A549 (cell line): ENCODE measurements around the gene STARD13. TPM values are rescaled to one million over a fixed set of nuclear protein-coding genes. Genes with fewer than 3 reads are reported as not detected.

Source experiments
- ATAC-seq, 2 experiments: fragments of 200-7000 bp in 1 of 2; fragments of >200 bp in 1 of 2; cut with Nextera tagmentation in 1 of 2; cut with Tn5 transposase in 1 of 2; 3 replicates each; pipeline versions ENCODE4 v1.8.0 to v1.9.1; 2018 to 2020; ENCODE audit warnings: mild to moderate bottlenecking in 1 of 2, moderate library complexity in 1 of 2
- CTCF ChIA-PET: fragments of 300-600 bp; sonication (Branson Sonifier 250); formaldehyde crosslinking; extraction: SDS; loops from one replicate; lab custom pipeline; 2021; ENCODE audit warnings: antibody characterized with exemption, inconsistent platforms; lab: Yijun Ruan, JAX
- POLR2A ChIA-PET: fragments of 350-600 bp; formaldehyde crosslinking; extraction: SDS; loops from one replicate; lab custom pipeline; 2021; ENCODE audit warnings: antibody characterized with exemption, inconsistent platforms; lab: Yijun Ruan, JAX
- DNase-seq, 2 experiments: peaks; one replicate each; pipeline versions ENCODE4 v3.0.0 to v3.0.0-alpha.2; 2011 to 2016; ENCODE audit warnings: low read depth in 1 of 2, low spot score in 1 of 2
- FAIRE-seq: peaks from 2 replicates; lab custom pipeline; 2011; peaks lifted over from hg19 to GRCh38; lab: Jason Lieb, UNC
- H3K27ac ChIP-seq, 2 experiments: fragments of >200 bp; sonication (Bioruptor Twin); formaldehyde crosslinking; 3 replicates each; pipeline ENCODE4 v1.5.1; 2016 to 2017
- H3K4me1 ChIP-seq: fragments of >200 bp; sonication (Bioruptor Twin); formaldehyde crosslinking; 3 replicates; pipeline ENCODE4 v1.6.1; 2016
- H3K4me2 ChIP-seq: fragments of >200 bp; sonication (Bioruptor Twin); formaldehyde crosslinking; 3 replicates; pipeline ENCODE4 v1.6.1; 2016
- H3K4me3 ChIP-seq: fragments of >200 bp; sonication (Bioruptor Twin); formaldehyde crosslinking; 3 replicates; pipeline ENCODE4 v1.5.1; 2016
- H3K9me3 ChIP-seq: fragments of >200 bp; sonication (Bioruptor Twin); formaldehyde crosslinking; 3 replicates; pipeline ENCODE4 v1.6.1; 2016
- ATOH8 ChIP-seq: fragments of 250-450 bp; sonication (Bioruptor Pico); IDR thresholded peaks from 2 replicates; pipeline ENCODE4 v1.5.0; 2020; ENCODE audit warnings: low read depth, mild to moderate bottlenecking, moderate library complexity
- BCL3 ChIP-seq: fragments of >200 bp; sonication (Bioruptor Twin); formaldehyde crosslinking; IDR thresholded peaks from 3 replicates; pipeline ENCODE4 v1.6.1; 2016
- CTCF ChIP-seq: fragments of >200 bp; sonication (Bioruptor Twin); formaldehyde crosslinking; IDR thresholded peaks from 3 replicates; pipeline ENCODE4 v1.5.1; 2016
- E2F6 ChIP-seq: IDR thresholded peaks from 2 replicates; pipeline ENCODE4 v1.6.1; 2012; ENCODE audit warnings: low read depth, borderline replicate concordance
- EHF ChIP-seq: fragments of 250-450 bp; sonication (Bioruptor Pico); IDR thresholded peaks from 2 replicates; pipeline ENCODE4 v1.5.0; 2020; ENCODE audit warnings: mild to moderate bottlenecking
- FOXS1 ChIP-seq: fragments of 250-450 bp; sonication (Bioruptor Pico); IDR thresholded peaks from 2 replicates; pipeline ENCODE4 v1.5.0; 2020; ENCODE audit warnings: mild to moderate bottlenecking, moderate library complexity
- GATA3 ChIP-seq: IDR thresholded peaks from 2 replicates; pipeline ENCODE4 v1.6.1; 2012; ENCODE audit warnings: borderline replicate concordance
- HDAC2 ChIP-seq: fragments of 200-600 bp; sonication (generic); IDR thresholded peaks from 2 replicates; pipeline ENCODE4 v1.6.1; 2016
- HEYL ChIP-seq: fragments of 250-450 bp; sonication (Bioruptor Pico); IDR thresholded peaks from 2 replicates; pipeline ENCODE4 v1.8.0; 2021; ENCODE audit warnings: mild to moderate bottlenecking, moderate library complexity
- HOXB5 ChIP-seq: fragments of 250-450 bp; sonication (Bioruptor Pico); IDR thresholded peaks from 2 replicates; pipeline ENCODE4 v1.5.0; 2020; ENCODE audit warnings: mild to moderate bottlenecking, moderate library complexity
- JUNB ChIP-seq: fragments of >200 bp; sonication (Bioruptor Twin); formaldehyde crosslinking; IDR thresholded peaks from 2 replicates; pipeline ENCODE4 v1.6.1; 2016
- KDM5A ChIP-seq: fragments of 200-600 bp; sonication (generic); IDR thresholded peaks from 2 replicates; pipeline ENCODE4 v1.6.1; 2016; ENCODE audit warnings: antibody characterized with exemption, mild to moderate bottlenecking
- MAFK ChIP-seq: fragments of 450-650 bp; IDR thresholded peaks from 2 replicates; pipeline ENCODE4 v1.6.1; 2014; ENCODE audit not compliant: partially characterized antibody
- MAX ChIP-seq: IDR thresholded peaks from 2 replicates; pipeline ENCODE4 v1.6.1; 2012
- MAZ ChIP-seq: fragments of 150-350 bp; IDR thresholded peaks from 2 replicates; pipeline ENCODE4 v1.6.1; 2014; ENCODE audit warnings: antibody characterized with exemption, low read depth, low read length, borderline replicate concordance
- MYC ChIP-seq: IDR thresholded peaks from 2 replicates; pipeline ENCODE4 v1.6.1; 2012; ENCODE audit warnings: mild to moderate bottlenecking, inconsistent platforms, low read length, improper control_type of control experiment, borderline replicate concordance
- NPAS2 ChIP-seq: fragments of 250-450 bp; sonication (Bioruptor Pico); IDR thresholded peaks from 2 replicates; pipeline ENCODE4 v1.8.0; 2022; ENCODE audit warnings: mild to moderate bottlenecking, moderate library complexity, borderline replicate concordance
- PBX3 ChIP-seq: IDR thresholded peaks from 2 replicates; pipeline ENCODE4 v1.6.1; 2012
- POLR2A ChIP-seq: IDR thresholded peaks from 2 replicates; pipeline ENCODE4 v1.6.1; 2012; ENCODE audit warnings: mild to moderate bottlenecking, low read length
- SMC3 ChIP-seq: fragments of >200 bp; sonication (Bioruptor Twin); formaldehyde crosslinking; IDR thresholded peaks from 3 replicates; pipeline ENCODE4 v1.6.1; 2018; ENCODE audit warnings: inconsistent platforms
- SREBF2 ChIP-seq: fragments of 450-650 bp; IDR thresholded peaks from 2 replicates; pipeline ENCODE4 v1.6.1; 2014; ENCODE audit warnings: mild to moderate bottlenecking, moderate library complexity
- TP53 ChIP-seq: fragments of 250-450 bp; sonication (Bioruptor Pico); IDR thresholded peaks from 2 replicates; pipeline ENCODE4 v1.5.0; 2021; ENCODE audit warnings: mild to moderate bottlenecking, moderate library complexity
- USF2 ChIP-seq: fragments of 450-650 bp; IDR thresholded peaks from 2 replicates; pipeline ENCODE4 v1.6.1; 2014; ENCODE audit warnings: antibody characterized with exemption
- ZC3H11A ChIP-seq: fragments of 450-650 bp; IDR thresholded peaks from 2 replicates; pipeline ENCODE4 v1.6.1; 2014; ENCODE audit warnings: antibody characterized with exemption, mild to moderate bottlenecking
- WGBS: methylation state at CpG from one replicate; pipeline ENCODE4 v1.1.6; 2017; ENCODE audit errors: missing lambda C conversion rate; 5-methylcytosine and 5-hydroxymethylcytosine counted together
- polyA plus RNA-seq, 4 experiments: library from polyadenylated mRNA; depleted of rRNA in 3 of 4; stranded (reverse); fragments of >200 nt; fragmentation: RNase III in 1 of 4; extraction: RNeasy Plus Mini Kit Qiagen cat#74134 plus additional on column Dnase treatment in 1 of 4; gene quantifications; 2 replicates in 3 of 4; 3 replicates in 1 of 4; pipeline ENCODE4 v1.2.3, GENCODE V29; 2011 to 2017

Gene STARD13
- polyA plus RNA-seq, 2 of the 4 experiments (the other 2 are of a cell fraction) = 2.4 to 2.8 TPM

GRCh38 chr13:33081666-33082065 is 203.9 kb downstream of the STARD13 start:
- DNase-seq (no peak), ATAC-seq (no peak), FAIRE-seq (no peak)
- POLR2A ChIA-PET = no interaction called here
- Histone ChIP-seq H3K4me3 (no peak overlapping the region), H3K4me2 (peak overlapping the region; percentile 67), H3K27ac (no peak overlapping the region), H3K9me3 (no peaks in the 10 kb centered on the region), H3K4me1 (peaks cover 16% of the 10 kb centered on the region; the same call in 2 of the 3 replicates)
- CTCF ChIA-PET = no interaction called here
- no peak for TF ChIP-seq HOXB5 (CRISPR knock-in tag)
- TF ChIP-seq TP53 = no peak
- no peak for TF ChIP-seq GATA3
- no peak for TF ChIP-seq USF2
- no peak for TF ChIP-seq MYC
- no peak for TF ChIP-seq NPAS2
- no peak for TF ChIP-seq POLR2A
- TF ChIP-seq PBX3 = no peak
- no peak for TF ChIP-seq MAFK
- no peak for TF ChIP-seq BCL3
- no peak for TF ChIP-seq FOXS1 (CRISPR knock-in tag)
- WGBS = 50% methylated on average over 1 of the region's 1 CpG

GRCh38 chr13:33080972-33081590 is 204.5 kb downstream of the STARD13 start:
- Histone ChIP-seq H3K4me1 (peaks cover 16% of the 10 kb centered on the region; the same call in 2 of the 3 replicates), H3K4me2 (peak overlapping the region; percentile 67), H3K9me3 (no peaks in the 10 kb centered on the region), H3K4me3 (no peak overlapping the region), H3K27ac (no peak overlapping the region)
- no peak for FAIRE-seq
- TF ChIP-seq MAFK (peak; percentile 84), FOXS1 (CRISPR knock-in tag) (no peak)
- POLR2A ChIA-PET = no interaction called here
- no peak for ATAC-seq
- DNase-seq = peak in 1 of 2 experiments; percentile 4
- WGBS = 10% methylated on average over 5 of the region's 5 CpGs
- CTCF ChIA-PET = no interaction called here

- no peak overlapping the region for H3K4me3 ChIP-seq
- no peaks in the 10 kb centered on the region for H3K9me3 ChIP-seq
- no peak overlapping the region for H3K27ac ChIP-seq
- ChIA-PET POLR2A (no interaction called here), CTCF (no interaction called here)
- FAIRE-seq (no peak), DNase-seq (no peak), ATAC-seq (no peak)
- H3K4me1 ChIP-seq = peaks cover 16% of the 10 kb centered on the region; the same call in 2 of the 3 replicates
- no peak overlapping the region for H3K4me2 ChIP-seq
- 73% methylated on average over 2 of the region's 2 CpGs for WGBS
- TF ChIP-seq HDAC2 (no peak), HOXB5 (CRISPR knock-in tag) (no peak), CTCF (no peak), ATOH8 (CRISPR knock-in tag) (no peak), SMC3 (no peak), EHF (CRISPR knock-in tag) (no peak), PBX3 (no peak), MAFK (no peak), MAZ (no peak), NPAS2 (no peak), FOXS1 (CRISPR knock-in tag) (no peak), KDM5A (no peak), E2F6 (no peak), MAX (no peak), HEYL (CRISPR knock-in tag) (no peak), SREBF2 (no peak), JUNB (no peak), ZC3H11A (no peak)
Measured at GRCh38 chr13:33079960-33080359, 205.6 kb downstream of the STARD13 start.
